Measurements from ENCODE around the gene RARS2. TPM values are rescaled to one million over a fixed set of nuclear protein-coding genes. Genes with fewer than 3 reads are reported as not detected.

Gene RARS2
- total RNA-seq, 1 donor: 21.6 TPM

GRCh38 chr6:87590417-87590880 is 662 bp upstream of the RARS2 start:
- no peaks in the 10 kb centered on the region for H3K9me3 ChIP-seq (ENCODE audit: low read depth, low read length)
- H3K4me1 ChIP-seq (ENCODE audit: insufficient read depth, low read length): peaks cover 45% of the 10 kb centered on the region
- peak overlapping the region; percentile 86 for H3K4me3 ChIP-seq (ENCODE audit: low read length)
- no peaks in the 10 kb centered on the region for H3K27me3 ChIP-seq (ENCODE audit: insufficient read depth, low read length)

- H3K27me3 ChIP-seq (ENCODE audit: insufficient read depth, low read length): no peaks in the 10 kb centered on the region
- no peaks in the 10 kb centered on the region for H3K9me3 ChIP-seq (ENCODE audit: low read depth, low read length)
- H3K4me3 ChIP-seq (ENCODE audit: low read length): peak overlapping the region; percentile 86
- H3K4me1 ChIP-seq (ENCODE audit: insufficient read depth, low read length): peaks cover 45% of the 10 kb centered on the region
Measured at GRCh38 chr6:87588756-87589407, 905 bp downstream of the RARS2 start.

- H3K9me3 ChIP-seq (ENCODE audit: low read depth, low read length): no peaks in the 10 kb centered on the region
- no peaks in the 10 kb centered on the region for H3K27me3 ChIP-seq (ENCODE audit: insufficient read depth, low read length)
- H3K4me1 ChIP-seq (ENCODE audit: insufficient read depth, low read length): peaks cover 40% of the 10 kb centered on the region
- H3K4me3 ChIP-seq (ENCODE audit: low read length): no peak overlapping the region
Measured at GRCh38 chr6:87586371-87587077, 3.3 kb downstream of the RARS2 start.

- H3K9me3 ChIP-seq (ENCODE audit: low read depth, low read length): no peaks in the 10 kb centered on the region
- no peak overlapping the region for H3K4me3 ChIP-seq (ENCODE audit: low read length)
- H3K27me3 ChIP-seq (ENCODE audit: insufficient read depth, low read length): no peaks in the 10 kb centered on the region
- peaks cover 23% of the 10 kb centered on the region for H3K4me1 ChIP-seq (ENCODE audit: insufficient read depth, low read length)
Measured at GRCh38 chr6:87583822-87584221, 6.0 kb downstream of the RARS2 start.

GRCh38 chr6:87575423-87575822 is 14.4 kb downstream of the RARS2 start:
- no peak overlapping the region for H3K4me3 ChIP-seq (ENCODE audit: low read length)
- no peaks in the 10 kb centered on the region for H3K9me3 ChIP-seq (ENCODE audit: low read depth, low read length)
- H3K27me3 ChIP-seq (ENCODE audit: insufficient read depth, low read length): no peaks in the 10 kb centered on the region
- H3K4me1 ChIP-seq (ENCODE audit: insufficient read depth, low read length): peaks cover 18% of the 10 kb centered on the region

- Histone ChIP-seq H3K4me1 (ENCODE audit: insufficient read depth, low read length) (peaks cover 18% of the 10 kb centered on the region), H3K27me3 (ENCODE audit: insufficient read depth, low read length) (no peaks in the 10 kb centered on the region), H3K4me3 (ENCODE audit: low read length) (no peak overlapping the region), H3K9me3 (ENCODE audit: low read depth, low read length) (no peaks in the 10 kb centered on the region)
Measured at GRCh38 chr6:87574237-87574804, 15.5 kb downstream of the RARS2 start.

GRCh38 chr6:87573307-87574024 is 16.3 kb downstream of the RARS2 start:
- Histone ChIP-seq H3K4me3 (ENCODE audit: low read length) (no peak overlapping the region), H3K27me3 (ENCODE audit: insufficient read depth, low read length) (no peaks in the 10 kb centered on the region), H3K4me1 (ENCODE audit: insufficient read depth, low read length) (peaks cover 18% of the 10 kb centered on the region), H3K9me3 (ENCODE audit: low read depth, low read length) (no peaks in the 10 kb centered on the region)

GRCh38 chr6:87572883-87573282 is 16.9 kb downstream of the RARS2 start:
- no peaks in the 10 kb centered on the region for H3K27me3 ChIP-seq (ENCODE audit: insufficient read depth, low read length)
- no peak overlapping the region for H3K4me3 ChIP-seq (ENCODE audit: low read length)
- H3K4me1 ChIP-seq (ENCODE audit: insufficient read depth, low read length): peaks cover 18% of the 10 kb centered on the region
- H3K9me3 ChIP-seq (ENCODE audit: low read depth, low read length): no peaks in the 10 kb centered on the region

- H3K4me3 ChIP-seq (ENCODE audit: low read length): no peak overlapping the region
- no peaks in the 10 kb centered on the region for H3K27me3 ChIP-seq (ENCODE audit: insufficient read depth, low read length)
- H3K4me1 ChIP-seq (ENCODE audit: insufficient read depth, low read length): peaks cover 18% of the 10 kb centered on the region
- H3K9me3 ChIP-seq (ENCODE audit: low read depth, low read length): no peaks in the 10 kb centered on the region
Measured at GRCh38 chr6:87572021-87572420, 17.8 kb downstream of the RARS2 start.

GRCh38 chr6:87561017-87561416 is 28.8 kb downstream of the RARS2 start:
- Histone ChIP-seq H3K9me3 (ENCODE audit: low read depth, low read length) (no peaks in the 10 kb centered on the region), H3K4me3 (ENCODE audit: low read length) (no peak overlapping the region), H3K27me3 (ENCODE audit: insufficient read depth, low read length) (no peaks in the 10 kb centered on the region), H3K4me1 (ENCODE audit: insufficient read depth, low read length) (no peaks in the 10 kb centered on the region)

- Histone ChIP-seq H3K9me3 (ENCODE audit: low read depth, low read length) (no peaks in the 10 kb centered on the region), H3K4me3 (ENCODE audit: low read length) (no peak overlapping the region), H3K27me3 (ENCODE audit: insufficient read depth, low read length) (no peaks in the 10 kb centered on the region), H3K4me1 (ENCODE audit: insufficient read depth, low read length) (no peaks in the 10 kb centered on the region)
Measured at GRCh38 chr6:87558446-87558845, 31.3 kb downstream of the RARS2 start.

- Histone ChIP-seq H3K27me3 (ENCODE audit: insufficient read depth, low read length) (no peaks in the 10 kb centered on the region), H3K9me3 (ENCODE audit: low read depth, low read length) (no peaks in the 10 kb centered on the region), H3K4me1 (ENCODE audit: insufficient read depth, low read length) (no peaks in the 10 kb centered on the region), H3K4me3 (ENCODE audit: low read length) (no peak overlapping the region)
Measured at GRCh38 chr6:87555506-87555905, 34.3 kb downstream of the RARS2 start.

GRCh38 chr6:87553159-87553765 is 36.5 kb downstream of the RARS2 start:
- Histone ChIP-seq H3K9me3 (ENCODE audit: low read depth, low read length) (no peaks in the 10 kb centered on the region), H3K27me3 (ENCODE audit: insufficient read depth, low read length) (no peaks in the 10 kb centered on the region), H3K4me3 (ENCODE audit: low read length) (no peak overlapping the region), H3K4me1 (ENCODE audit: insufficient read depth, low read length) (no peaks in the 10 kb centered on the region)

- Histone ChIP-seq H3K9me3 (ENCODE audit: low read depth, low read length) (no peaks in the 10 kb centered on the region), H3K4me3 (ENCODE audit: low read length) (no peak overlapping the region), H3K27me3 (ENCODE audit: insufficient read depth, low read length) (no peaks in the 10 kb centered on the region), H3K4me1 (ENCODE audit: insufficient read depth, low read length) (no peaks in the 10 kb centered on the region)
Measured at GRCh38 chr6:87551799-87552198, 38.0 kb downstream of the RARS2 start.

- H3K9me3 ChIP-seq (ENCODE audit: low read depth, low read length): no peaks in the 10 kb centered on the region
- no peak overlapping the region for H3K4me3 ChIP-seq (ENCODE audit: low read length)
- H3K4me1 ChIP-seq (ENCODE audit: insufficient read depth, low read length): no peaks in the 10 kb centered on the region
- no peaks in the 10 kb centered on the region for H3K27me3 ChIP-seq (ENCODE audit: insufficient read depth, low read length)
Measured at GRCh38 chr6:87544474-87544735, 45.4 kb downstream of the RARS2 start.
